Adrenal gland (tissue), 5 donors: ENCODE results near the gene CREBL2.

Experiments used
- CTCF ChIP-seq, 6 experiments: fragments of 450-650 bp in 4 of 6; fragments of 200-600 bp in 2 of 6; sonication (generic) in 1 of 6; IDR thresholded peaks; 1 replicate in 5 of 6; 2 replicates in 1 of 6; pipeline versions ENCODE4 v1.5.1 to v1.8.0; 2016 to 2021; ENCODE audit warnings: antibody characterized with exemption in 6 of 6, mild to moderate bottlenecking in 2 of 6, moderate library complexity in 1 of 6
- POLR2A ChIP-seq, 2 donors: fragments of 450-650 bp; IDR thresholded peaks; one replicate each; pipeline ENCODE4 v1.6.1; 2017; ENCODE audit warnings: antibody characterized with exemption in 2 of 2, mild to moderate bottlenecking in 2 of 2, moderate library complexity in 1 of 2
- donor health status: DM: no; HTN: no; CAD: no.

DNA sequence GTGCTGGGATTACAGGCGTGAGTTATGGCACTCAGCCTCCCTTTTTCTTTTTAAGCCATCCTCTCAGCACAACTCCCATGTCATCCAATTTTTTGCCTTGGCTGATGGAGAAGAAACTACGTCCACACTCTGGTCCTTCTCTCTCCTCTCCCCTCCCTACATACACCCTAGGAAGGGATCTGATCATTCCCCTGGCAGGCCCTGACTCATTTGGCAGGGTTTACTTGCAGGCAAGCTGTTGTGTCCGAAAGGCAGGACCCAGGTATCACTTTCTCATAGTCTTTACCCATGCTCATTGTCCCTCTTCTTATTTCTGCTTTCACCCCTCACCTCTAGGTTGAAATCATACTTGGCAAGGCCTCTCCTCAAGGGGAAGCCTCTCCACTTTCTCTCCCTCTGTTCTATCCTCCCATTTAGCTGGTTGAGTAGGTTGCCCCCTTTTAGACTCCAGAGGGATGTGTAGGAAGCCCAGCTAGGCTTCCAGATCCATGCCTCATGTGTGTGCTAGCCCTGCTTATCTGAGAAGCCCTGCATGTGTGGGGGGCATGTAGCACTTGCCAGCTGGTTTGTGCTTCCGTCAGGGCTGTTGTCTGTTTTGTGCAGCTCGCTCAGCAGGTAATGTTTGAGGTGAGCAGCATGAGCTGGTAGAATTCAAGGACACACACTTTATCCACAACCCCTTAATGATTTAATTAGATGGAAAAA is 69.5 kb downstream of the CREBL2 start:
- TF ChIP-seq CTCF (IDR thresholded peaks at IDR 0.05): no peak
- TF ChIP-seq POLR2A (IDR thresholded peaks at IDR 0.05): no peak
